GM21576 (cell line): ENCODE data around the gene CTNNA1.
"Not testable (repeated sequence)": the region's sequence is repeated elsewhere in the genome, so short reads cannot be mapped to it uniquely, and the experiment has no call there.

Source experiments
- ATAC-seq: cut with Tn5 transposase; IDR thresholded peaks from one replicate; pipeline ENCODE4 v1.9.1; 2021; ENCODE audit warnings: mild to moderate bottlenecking, moderate library complexity; ENCODE audit not compliant: unreplicated experiment

The CTNNA1 gene

DNA sequence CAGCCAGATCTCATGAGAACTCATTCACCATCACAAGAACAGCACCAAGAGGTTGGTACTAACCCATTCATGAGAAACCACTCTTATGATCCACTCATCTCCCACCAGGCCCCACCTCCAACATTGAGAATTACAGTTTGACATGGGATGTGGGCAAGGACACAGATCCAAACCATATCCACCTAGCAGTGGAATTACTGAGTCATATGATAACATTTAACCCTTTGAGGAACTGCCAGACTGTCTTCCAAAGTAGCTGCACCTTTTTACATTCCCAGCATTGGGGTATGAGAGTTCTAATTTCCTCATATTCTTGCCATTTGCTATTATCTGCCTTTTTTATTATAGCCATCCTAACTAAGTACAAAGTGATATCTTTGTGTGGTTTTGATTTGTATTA is 51.9 kb downstream of the CTNNA1 start:
- no peak for ATAC-seq

DNA sequence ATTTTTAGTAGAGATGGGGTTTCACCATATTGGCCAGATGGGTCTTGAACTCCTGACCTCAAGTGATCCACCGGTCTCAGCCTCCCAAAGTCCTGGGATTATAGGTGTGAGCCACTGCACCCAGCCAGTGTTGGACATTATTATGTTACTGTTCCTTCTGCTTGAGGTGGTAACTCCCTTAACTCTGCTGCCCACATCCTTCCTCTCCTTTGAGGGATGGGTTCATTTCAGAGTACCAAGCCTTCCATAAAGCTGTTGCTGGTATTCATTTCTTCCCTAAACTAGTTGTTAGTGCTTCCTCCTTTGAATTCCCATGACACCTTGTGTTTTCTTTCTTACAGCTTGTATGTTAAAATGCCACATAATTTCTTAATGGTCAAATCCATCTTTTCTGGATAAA is 54.0 kb downstream of the CTNNA1 start:
- ATAC-seq = no peak

DNA sequence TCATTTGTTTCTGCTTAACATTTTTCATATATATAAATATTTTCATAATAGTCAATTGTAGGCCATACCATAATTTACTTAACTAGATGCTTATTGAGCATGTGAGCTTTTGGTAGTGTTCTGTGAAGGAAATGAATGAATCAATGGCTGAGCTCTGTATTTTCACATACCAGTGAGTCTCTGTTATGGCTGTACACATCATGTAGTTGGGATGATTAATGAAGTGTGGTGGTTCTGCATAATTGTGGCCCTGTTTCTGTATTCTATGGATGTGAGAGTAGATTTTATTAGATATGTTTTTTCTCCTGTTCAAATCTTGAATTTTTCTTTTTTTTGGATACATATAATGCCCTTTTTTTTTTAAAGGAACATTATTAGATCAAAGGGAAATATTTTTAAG is 56.2 kb downstream of the CTNNA1 start:
- no peak for ATAC-seq

DNA sequence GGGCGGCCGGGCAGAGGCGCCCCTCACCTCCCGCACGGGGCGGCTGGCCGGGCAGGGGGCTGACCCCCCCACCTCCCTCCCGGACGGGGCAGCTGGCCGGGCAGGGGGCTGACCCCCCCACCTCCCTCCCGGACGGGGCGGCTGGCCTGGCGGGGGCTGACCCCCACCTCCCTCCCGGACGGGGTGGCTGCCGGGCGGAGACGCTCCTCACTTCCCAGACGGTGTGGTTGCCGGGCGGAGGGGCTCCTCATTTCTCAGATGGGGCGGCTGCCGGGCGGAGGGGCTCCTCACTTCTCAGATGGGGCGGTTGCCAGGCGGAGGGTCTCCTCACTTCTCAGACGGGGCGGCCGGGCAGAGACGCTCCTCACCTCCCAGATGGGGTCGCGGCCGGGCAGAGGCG is 57.6 kb downstream of the CTNNA1 start:
- not testable (repeated sequence) for ATAC-seq

DNA sequence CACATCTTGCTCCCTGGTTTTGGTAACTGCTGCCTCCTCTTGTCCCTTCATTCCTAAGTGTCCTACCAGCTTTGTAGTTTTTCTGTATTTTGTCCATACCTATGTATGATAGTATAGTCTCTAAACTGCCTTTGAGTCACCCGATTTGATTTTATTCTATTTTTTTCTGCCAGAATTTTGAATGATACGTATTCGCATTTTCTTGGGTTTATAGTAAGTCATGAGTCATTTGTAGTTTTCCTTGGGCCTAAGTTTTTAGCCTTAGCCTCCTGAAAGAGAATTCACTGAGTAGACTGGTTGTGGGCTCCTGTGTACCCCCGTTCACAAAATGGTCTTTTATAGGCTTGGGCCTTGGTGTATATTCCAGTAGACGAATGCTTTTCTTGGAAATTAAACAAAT is 62.3 kb downstream of the CTNNA1 start:
- no peak for ATAC-seq

DNA sequence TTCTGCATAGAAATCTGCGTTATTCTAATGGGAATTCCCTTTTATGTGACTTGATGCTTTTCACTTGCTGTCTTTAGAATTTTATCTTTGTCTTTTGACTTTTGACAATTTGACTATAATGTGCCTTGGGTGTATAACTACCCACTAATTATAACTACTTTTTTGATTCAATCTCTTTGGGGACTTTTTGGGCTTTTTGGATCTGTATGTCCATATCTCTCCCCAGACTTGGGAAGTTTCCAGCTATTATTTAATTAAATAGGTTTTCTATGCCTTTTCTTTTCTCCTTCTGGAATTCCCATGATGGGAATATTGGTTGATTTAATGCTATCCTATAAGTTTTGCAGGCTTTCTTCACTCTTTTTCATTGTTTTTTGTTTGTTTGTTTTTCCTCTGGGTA is 64.0 kb downstream of the CTNNA1 start:
- ATAC-seq = no peak

DNA sequence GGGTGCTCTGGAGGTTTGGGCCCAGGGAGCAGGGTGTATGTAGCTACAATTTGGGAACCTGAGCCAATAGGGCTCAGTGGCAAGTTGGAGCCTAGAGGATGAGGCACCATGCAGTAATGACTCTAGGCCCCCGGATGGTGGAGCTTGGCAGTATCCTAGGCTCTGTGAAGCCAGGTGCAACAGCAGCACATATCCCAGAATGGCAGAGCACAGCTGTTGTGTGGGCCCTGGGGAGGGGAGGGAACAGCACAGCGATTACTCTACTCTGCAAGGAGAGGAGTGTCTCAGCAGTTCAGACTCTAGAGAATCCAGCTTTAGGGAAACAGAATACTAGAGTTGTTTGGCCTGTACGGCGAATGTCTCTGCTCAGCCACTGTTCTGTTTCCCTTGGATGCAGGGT is 65.9 kb downstream of the CTNNA1 start:
- ATAC-seq = no peak

DNA sequence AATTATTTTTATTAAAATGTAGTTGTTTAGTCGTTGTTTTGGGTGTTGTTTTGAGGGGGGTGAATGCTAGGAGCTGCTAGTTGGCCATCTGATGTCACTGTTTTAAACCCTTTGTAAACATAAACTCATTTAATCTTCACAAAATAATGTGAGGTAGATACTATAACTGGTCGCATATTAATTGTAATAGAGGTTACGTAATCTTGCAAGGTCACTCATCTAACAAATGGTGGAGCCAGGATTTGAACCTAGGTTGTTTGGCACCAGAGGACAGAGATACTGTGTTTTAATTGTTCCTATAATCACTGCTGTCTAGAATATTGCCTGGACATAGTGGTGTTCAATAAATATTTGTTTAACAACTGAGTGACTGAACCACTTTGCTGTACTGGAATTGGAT is 67.5 kb downstream of the CTNNA1 start:
- no peak for ATAC-seq

DNA sequence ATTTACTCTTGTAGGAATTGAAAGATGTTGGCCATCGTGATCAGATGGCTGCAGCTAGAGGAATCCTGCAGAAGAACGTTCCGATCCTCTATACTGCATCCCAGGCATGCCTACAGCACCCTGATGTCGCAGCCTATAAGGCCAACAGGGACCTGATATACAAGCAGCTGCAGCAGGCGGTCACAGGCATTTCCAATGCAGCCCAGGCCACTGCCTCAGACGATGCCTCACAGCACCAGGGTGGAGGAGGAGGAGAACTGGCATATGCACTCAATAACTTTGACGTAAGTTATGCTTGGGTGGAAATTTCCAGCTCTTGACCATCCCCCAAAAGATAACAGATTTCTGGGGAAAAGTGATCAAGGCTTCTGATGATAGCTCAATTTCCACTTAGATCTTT is 71.3 kb downstream of the CTNNA1 start:
- no peak for ATAC-seq

DNA sequence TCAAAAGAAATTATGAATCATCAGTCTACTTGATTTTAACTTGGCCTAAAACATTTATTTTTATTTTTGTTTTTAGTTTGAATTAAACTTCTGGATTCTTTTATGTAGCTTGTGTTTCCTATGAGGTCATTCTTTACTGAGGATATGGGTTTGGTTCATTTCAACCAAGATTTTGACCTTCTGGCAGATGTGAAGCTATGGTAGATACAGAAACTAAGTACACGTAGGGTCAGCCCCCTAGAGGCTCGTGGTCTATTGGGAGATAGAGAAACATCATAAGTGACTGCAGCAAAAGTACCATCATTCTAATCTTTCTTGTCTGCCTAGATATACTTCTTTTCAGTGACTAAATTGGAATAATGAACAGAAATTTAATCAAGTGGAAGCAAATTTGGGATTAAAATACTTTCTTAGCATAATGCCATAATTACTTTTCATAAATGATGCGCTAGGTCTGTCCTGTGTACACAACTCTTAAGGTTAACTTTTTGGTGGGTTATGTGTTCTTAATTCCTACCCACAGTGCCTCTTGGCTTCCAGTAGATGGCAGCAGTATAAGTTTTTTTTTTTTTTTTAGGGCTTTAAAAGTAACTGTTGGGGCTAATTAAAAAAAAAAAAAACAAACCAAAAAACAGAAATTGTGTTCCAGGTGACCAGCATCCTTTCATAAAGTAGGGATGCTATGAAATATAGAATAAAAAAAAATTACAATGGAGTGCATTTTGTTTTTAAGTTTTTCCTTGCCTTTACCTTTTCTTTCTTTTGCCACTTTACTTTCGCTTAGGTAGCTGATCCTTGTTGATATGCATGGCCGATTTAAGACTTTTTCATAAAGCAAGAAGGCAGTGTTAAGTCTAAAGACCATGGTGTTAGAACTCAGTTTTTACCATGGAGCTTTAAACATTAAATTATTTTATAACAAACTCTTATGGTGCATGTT is 72.0 kb downstream of the CTNNA1 start:
- no peak for ATAC-seq

DNA sequence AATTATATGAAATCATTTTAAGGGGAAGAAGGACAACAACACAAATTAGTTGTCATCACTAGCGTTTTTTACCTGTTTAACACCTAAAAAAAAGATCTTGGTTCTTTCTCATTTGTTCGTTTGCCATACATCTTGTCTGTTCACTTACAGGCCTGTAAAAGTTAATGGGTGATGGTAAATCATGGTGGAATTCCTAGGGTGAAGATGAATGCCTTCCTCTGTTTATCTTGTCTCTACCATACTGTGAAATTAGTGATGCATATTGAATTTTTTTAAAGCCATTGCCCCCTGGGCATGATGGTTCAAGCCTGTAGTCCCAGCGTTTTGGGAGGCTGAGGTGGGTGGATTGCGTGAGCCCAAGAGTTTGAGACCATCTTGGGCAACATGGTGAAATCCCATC is 75.3 kb downstream of the CTNNA1 start:
- no peak for ATAC-seq

DNA sequence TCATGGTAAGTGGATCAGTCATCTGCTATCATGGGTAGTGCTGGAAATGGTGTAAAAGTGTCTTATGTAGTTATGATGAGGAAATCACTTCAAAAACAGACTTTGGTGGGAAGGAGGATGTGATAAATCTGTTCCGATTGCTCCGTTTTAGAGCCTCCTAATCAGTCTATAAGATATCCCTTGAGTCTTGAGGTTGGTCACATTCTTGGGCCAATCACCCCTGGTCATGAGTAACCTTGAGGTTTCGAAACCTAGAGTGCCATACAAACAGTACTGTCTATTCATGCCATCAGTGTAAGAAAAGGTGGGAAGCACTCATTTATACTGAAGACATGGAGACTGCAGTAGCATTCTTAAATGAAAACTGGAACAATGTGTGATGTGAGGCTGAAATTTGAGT is 76.1 kb downstream of the CTNNA1 start:
- no peak for ATAC-seq

DNA sequence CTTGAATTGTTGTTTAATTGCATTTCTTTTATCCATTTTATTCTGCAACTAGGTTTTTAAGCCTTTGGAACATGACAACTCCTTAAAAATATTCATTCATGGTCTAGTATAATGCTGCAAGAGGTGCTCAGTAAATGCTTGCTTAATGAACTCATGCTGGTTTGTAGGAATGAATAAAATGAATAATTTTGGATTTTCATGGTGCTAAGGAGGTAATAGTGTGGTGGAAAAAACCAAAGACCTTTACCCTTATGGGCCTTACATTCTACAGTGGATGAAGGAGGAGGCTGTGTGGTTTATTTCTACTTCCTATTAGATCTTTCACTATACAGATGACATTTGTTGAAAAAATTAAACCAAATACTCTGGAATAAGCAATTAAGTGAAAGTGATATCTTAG is 78.5 kb downstream of the CTNNA1 start:
- no peak for ATAC-seq

DNA sequence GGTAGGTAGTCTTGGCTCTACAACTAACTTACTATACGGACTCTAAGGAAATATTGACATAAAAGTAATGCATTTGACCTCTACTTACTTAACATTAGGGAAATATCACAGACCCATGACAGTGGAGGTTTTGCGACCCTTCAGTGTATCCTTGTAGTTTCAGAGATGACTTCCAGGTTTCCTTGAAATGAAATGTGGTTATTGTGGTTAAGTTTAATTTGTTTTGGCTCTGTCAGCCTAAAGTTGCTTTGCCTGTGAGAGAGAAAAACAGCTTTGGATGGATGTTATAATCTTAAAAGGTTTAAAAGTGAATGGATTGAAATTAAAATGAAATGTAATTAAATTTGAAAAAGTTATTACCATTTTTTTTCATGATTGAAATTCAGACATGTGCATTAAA is 79.0 kb downstream of the CTNNA1 start:
- no peak for ATAC-seq

DNA sequence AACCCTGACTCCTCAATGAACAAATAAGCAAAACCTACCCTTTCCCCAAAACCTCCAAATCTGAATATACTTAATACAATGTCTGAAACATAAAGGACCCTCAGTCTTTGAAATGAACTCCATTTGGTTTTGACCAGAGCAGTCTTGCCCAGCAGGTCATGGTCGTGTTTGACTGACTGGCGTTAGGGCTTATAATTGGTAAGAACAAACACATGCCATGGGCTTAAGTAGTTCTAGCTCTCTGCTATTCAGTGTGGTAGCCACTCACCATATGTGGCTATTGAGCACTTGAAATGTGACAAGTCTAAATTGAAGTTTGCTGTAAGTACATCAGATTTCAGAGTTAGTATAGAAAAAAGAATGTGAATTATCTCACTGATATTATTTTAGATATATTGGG is 79.9 kb downstream of the CTNNA1 start:
- ATAC-seq = no peak

DNA sequence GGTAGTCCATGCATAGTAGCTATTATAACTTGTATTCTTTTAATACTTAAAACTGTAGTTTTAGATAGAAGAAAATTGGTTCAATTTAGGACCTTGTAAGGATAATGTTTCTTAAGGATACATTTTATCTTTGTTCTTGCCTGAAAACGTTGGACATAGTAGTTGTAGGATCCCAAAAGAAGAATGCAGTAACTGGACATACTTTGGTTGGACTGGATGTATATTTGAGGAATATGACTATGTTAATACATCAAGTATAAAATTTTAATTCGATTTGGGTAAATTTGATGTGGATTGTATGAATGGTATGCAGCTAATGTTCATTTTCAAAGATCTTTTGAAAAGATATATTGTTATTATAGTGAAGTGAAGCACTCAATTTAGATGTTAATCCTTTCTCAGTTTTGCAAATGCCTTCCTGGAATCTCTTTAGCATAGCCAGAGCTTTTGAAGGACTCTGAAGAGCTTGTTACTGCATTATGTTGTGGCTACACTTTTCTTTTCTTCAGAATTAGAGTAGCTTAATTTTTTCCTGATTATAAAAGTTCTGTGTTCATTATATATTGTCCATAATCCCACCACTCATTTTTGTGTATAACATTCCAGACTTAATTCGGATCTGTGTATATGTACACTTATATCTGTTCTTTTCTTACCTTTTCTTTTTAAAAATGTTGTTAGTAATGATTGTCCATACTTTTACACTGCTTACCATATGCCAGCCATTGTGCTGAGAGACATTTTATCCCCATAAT is 80.7 kb downstream of the CTNNA1 start:
- ATAC-seq = no peak

DNA sequence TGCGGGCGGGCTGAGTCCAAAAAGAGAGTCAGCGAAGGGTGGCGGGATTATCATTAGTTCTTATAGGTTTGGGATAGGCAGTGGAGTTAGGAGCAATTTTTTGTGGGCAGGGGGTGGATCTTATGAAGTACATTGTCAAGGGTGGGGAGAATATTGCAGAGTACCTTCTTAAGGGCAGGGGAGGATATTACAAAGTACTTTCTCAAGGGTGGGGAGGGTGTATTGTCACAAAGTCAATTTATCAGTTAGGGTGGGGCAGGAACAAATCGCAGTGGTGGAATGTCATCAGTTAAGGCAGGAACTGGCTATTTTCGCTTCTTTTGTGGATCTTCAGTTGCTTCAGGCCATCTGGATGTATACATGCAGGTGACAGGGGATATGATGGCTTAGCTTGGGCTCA is 81.6 kb downstream of the CTNNA1 start:
- not testable (repeated sequence) for ATAC-seq

DNA sequence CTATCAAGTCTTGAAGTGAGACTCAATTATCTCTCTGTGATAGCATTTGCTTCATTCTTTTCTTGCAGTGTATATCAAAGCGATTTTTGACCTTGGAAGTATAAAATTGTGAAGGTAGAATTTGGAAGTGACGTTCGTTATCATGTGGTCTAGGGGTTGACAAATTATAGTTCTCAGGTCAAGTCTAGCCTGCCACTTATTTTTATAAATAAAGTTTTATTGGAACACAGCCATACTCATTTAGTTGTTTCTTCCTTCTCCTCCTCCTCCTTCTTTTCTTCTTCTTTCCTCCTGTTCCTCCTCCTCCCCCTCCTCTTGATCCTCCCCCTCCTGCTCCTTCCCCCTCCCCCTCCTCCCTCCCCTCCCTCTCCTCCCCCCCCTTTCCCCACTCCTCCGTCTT is 83.9 kb downstream of the CTNNA1 start:
- no peak for ATAC-seq

DNA sequence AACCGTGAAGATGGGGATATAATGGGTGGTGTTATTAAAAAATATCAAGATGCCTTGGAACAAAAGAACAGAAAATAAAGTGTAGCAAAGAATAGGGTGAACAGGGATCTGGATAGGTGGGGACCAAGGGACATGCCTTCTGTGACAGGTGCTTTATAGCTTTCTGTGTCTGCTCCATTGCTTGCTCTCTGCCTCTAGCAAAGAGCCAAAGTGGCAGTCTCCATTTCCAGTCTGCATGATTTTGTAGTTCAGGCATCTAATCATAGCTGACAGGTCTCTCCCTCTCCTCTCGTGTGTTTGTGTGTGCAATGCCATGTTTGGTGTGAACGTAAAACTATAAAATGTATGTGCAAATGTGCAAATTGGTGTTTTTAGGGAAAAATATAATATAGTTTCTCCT is 86.9 kb downstream of the CTNNA1 start:
- ATAC-seq = no peak

DNA sequence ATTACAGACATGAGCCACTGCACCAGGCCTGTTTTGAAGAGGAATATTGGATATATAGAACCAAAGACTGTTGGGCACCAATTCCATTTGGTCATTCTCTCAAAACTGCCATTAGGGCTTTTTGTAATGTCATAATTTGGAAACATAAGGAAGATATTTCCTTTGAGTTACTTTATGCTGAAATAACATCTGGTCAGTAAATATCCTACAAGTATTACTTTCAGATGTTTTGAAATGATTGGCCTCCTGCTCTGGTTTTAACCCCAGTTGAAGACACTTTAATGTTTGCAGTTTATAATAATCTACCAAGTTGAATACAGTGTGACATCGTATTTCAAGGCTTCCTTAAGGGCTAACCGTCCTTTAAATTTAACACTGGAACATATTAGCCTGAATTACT is 88.3 kb downstream of the CTNNA1 start:
- ATAC-seq = no peak

DNA sequence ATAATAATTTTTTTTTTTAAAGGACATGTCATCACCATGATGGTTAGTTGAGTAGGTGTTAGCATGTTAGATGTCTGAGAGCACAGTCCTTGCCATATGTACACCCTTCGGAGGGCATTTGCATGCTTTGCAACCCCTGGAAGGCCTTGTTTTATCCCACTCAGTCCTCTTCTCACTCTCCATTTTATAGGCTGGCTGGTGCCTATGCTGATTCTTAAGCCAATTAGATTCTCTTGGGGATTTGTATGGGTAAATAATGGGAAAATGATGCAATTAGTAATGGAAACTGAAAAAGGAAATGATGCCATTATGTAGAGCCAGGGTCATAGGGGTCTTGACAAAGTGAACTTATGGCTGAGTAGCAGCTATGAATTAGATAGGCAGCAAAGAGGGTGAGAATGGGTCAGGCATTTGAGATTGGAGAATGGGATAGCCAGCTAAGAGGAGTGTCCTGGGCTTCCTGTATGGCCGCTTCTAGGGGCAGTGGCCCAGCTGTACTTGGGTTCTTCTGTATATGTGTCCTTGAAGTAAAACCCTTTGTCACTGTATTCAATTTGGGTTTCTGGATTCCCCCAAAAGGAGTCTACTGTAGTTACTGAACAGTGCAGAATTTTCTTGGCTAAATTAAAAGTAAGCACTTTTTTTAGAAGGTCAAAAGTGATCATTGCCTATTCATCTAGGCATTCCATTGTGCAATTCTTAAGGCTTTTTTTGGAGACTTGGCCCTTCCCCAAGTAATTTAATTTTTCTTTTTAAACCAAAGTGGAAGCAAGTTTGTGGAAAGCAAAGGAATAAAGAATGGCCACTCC is 90.3 kb downstream of the CTNNA1 start:
- no peak for ATAC-seq

DNA sequence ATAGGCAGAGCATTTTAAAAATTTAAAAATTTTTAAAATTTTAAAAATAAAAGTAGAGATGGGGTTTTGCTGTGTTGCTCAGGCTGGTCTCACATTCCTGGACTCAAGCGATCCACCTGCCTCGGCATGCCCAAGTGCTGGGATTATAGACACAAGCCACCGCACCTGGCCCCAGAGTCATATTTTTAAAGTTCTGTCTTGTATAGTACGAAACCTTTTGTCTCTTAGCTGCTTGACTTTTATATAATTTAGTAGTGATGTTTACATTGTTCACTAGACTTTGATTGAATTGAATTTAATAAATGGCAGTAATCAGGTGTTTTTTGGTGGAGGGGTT is 90.9 kb downstream of the CTNNA1 start:
- ATAC-seq = no peak
